ENCODE results near the gene IGLL1.

GRCh38 chr22:23552573-23552972 is 27.5 kb downstream of the IGLL1 start:
- TF ChIP-seq CTCF (IDR thresholded peaks at IDR 0.05): no peak
- TF ChIP-seq POLR2A (IDR thresholded peaks at IDR 0.05): no peak
- no peak for TF ChIP-seq POLR2AphosphoS5 (IDR thresholded peaks at IDR 0.05; ENCODE audit: insufficient read depth in 1 of 2, low read depth in 1 of 2)

All from vagina (tissue), 2 donors.